Keratinocyte (primary cell): ENCODE measurements around the gene DGKI. TPM values are rescaled to one million over a fixed set of nuclear protein-coding genes. Genes with fewer than 3 reads are reported as not detected.

ENCODE experiments used
- DNase-seq: peaks from one replicate; pipeline ENCODE4 v3.0.0-alpha.2; 2011; ENCODE audit warnings: low read depth, missing footprints, low spot score
- FAIRE-seq: peaks from 2 replicates; lab custom pipeline; 2011; peaks lifted over from hg19 to GRCh38; lab: Jason Lieb, UNC
- H2AFZ ChIP-seq: 2 replicates; pipeline ENCODE4 v1.6.0; 2012; ENCODE audit warnings: low read length, control low read depth, inconsistent platforms; ENCODE audit not compliant: control insufficient read depth
- H3K27ac ChIP-seq: 2 replicates; pipeline ENCODE4 v1.5.1; 2011; ENCODE audit warnings: low read length; ENCODE audit not compliant: control insufficient read depth, insufficient read depth
- H3K27me3 ChIP-seq: 3 replicates; pipeline ENCODE4 v1.6.0; 2011; ENCODE audit warnings: low read length; ENCODE audit not compliant: control insufficient read depth, insufficient read depth; ENCODE audit errors: extremely low read depth
- H3K36me3 ChIP-seq, 2 experiments: 2 replicates in 1 of 2; 3 replicates in 1 of 2; pipeline ENCODE4 v1.5.1; 2011; ENCODE audit warnings: low read length in 2 of 2, mild to moderate bottlenecking in 1 of 2; ENCODE audit not compliant: control insufficient read depth in 2 of 2, insufficient read depth in 2 of 2; ENCODE audit errors: extremely low read depth in 1 of 2
- H3K4me1 ChIP-seq: 3 replicates; pipeline ENCODE4 v1.5.1; 2011; ENCODE audit warnings: low read length; ENCODE audit not compliant: control insufficient read depth, insufficient read depth; ENCODE audit errors: extremely low read depth
- H3K4me2 ChIP-seq: 3 replicates; pipeline ENCODE4 v1.6.0; 2011; ENCODE audit warnings: low read depth, low read length; ENCODE audit not compliant: control insufficient read depth, insufficient read depth; ENCODE audit errors: extremely low read depth
- H3K4me3 ChIP-seq, 3 experiments: fragments of 200-600 bp in 1 of 3; sonication (generic) in 1 of 3; 2 replicates in 2 of 3; 3 replicates in 1 of 3; pipeline ENCODE4 v1.5.1; 2011 to 2016; ENCODE audit warnings: low read length in 3 of 3, mild to moderate bottlenecking in 3 of 3, control low read depth in 2 of 3, inconsistent platforms in 1 of 3, low read depth in 1 of 3, mixed read lengths in 1 of 3, mixed run types in 1 of 3, moderate library complexity in 1 of 3; ENCODE audit not compliant: control insufficient read depth in 2 of 3, insufficient read depth in 2 of 3; ENCODE audit errors: extremely low read depth in 1 of 3
- H3K79me2 ChIP-seq: 2 replicates; pipeline ENCODE4 v1.6.0; 2012; ENCODE audit warnings: low read length; ENCODE audit not compliant: control insufficient read depth, insufficient read depth
- H3K9ac ChIP-seq: 3 replicates; pipeline ENCODE4 v1.6.0; 2011; ENCODE audit warnings: low read length; ENCODE audit not compliant: control insufficient read depth, insufficient read depth; ENCODE audit errors: extremely low read depth
- H3K9me1 ChIP-seq: 3 replicates; pipeline ENCODE4 v1.6.0; 2011; ENCODE audit warnings: low read length; ENCODE audit not compliant: control insufficient read depth, insufficient read depth; ENCODE audit errors: extremely low read depth
- H3K9me3 ChIP-seq: 2 replicates; pipeline ENCODE4 v1.5.1; 2012; ENCODE audit warnings: low read depth, low read length; ENCODE audit not compliant: control insufficient read depth
- H4K20me1 ChIP-seq: 3 replicates; pipeline ENCODE4 v1.6.0; 2011; ENCODE audit warnings: low read length; ENCODE audit not compliant: control insufficient read depth, insufficient read depth; ENCODE audit errors: extremely low read depth
- EZH2 ChIP-seq: IDR thresholded peaks from one replicate; pipeline ENCODE4 v1.6.1; 2012; ENCODE audit warnings: inconsistent platforms, mild to moderate bottlenecking, low read length, moderate library complexity
- dilution Hi-C: fragments of 300-500 bp; cut with MboI; formaldehyde crosslinking; loops from one replicate; pipeline ENCODE4 v1.7.0; 2020; ENCODE audit warnings: low sequenced_read_pairs; ENCODE audit not compliant: extremely low pct_ligation_motif_present
- polyA plus RNA-seq, 5 experiments: library from polyadenylated mRNA; depleted of rRNA in 3 of 5; stranded (reverse) in 3 of 5; stranded (forward) in 1 of 5; unstranded in 1 of 5; fragments of >200 nt; gene quantifications; 1 replicate in 1 of 5; 2 replicates in 3 of 5; 3 replicates in 1 of 5; pipeline versions ENCODE4 v1.2.1 to v1.2.3, GENCODE V29; 2011 to 2012; ENCODE audit warnings: missing spikeins in 2 of 5, low read depth in 1 of 5, low replicate concordance in 1 of 5
- TF ChIP-seq, protein P1 (sequence below), 3 experiments: IDR thresholded peaks in 1 of 3; conservative IDR thresholded peaks in 1 of 3; optimal IDR thresholded peaks in 1 of 3; 2 replicates in 2 of 3; 3 replicates in 1 of 3; pipeline versions ENCODE3 to v1.5.1; 2011; ENCODE audit warnings: low read length in 3 of 3, mild to moderate bottlenecking in 3 of 3, moderate library complexity in 2 of 3, control low read depth in 1 of 3, inconsistent platforms in 1 of 3; ENCODE audit not compliant: insufficient read depth in 2 of 3; ENCODE audit errors: extremely low read depth in 1 of 3

The DGKI gene
- polyA plus RNA-seq, 1 donor (not counting 4 experiments of a cell fraction or from before 2014, with no cell fraction given), result 0.14 TPM

DNA sequence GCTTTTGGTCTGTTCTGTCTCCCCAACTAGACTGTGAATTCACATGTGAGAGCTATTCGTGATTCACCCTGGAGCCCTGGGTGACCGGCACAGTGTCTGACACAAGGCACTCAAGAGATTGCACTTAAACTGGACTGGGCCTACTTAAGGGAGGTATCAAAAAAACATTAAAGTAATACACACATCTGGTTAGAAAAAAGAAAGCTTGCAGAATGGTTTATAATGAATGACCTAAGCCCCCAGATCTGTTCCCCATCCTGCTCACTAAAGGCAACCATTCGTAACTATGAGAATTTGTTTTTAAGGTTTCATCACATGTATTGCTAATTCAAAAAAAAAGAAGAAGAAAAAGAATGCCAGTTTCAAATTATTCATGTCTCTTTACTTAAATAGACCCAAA is 74.5 kb downstream of the DGKI start:
- no peak overlapping the region for H3K27ac ChIP-seq
- no peak overlapping the region for H2AFZ ChIP-seq
- no peak overlapping the region for H3K4me2 ChIP-seq
- DNase-seq (no peak), FAIRE-seq (no peak)
- dilution Hi-C loops, result no loop called here
- H3K27me3 ChIP-seq, result no peaks in the 10 kb centered on the region
- H3K79me2 ChIP-seq, result no peaks in the 10 kb centered on the region
- TF ChIP-seq, protein P1, sequence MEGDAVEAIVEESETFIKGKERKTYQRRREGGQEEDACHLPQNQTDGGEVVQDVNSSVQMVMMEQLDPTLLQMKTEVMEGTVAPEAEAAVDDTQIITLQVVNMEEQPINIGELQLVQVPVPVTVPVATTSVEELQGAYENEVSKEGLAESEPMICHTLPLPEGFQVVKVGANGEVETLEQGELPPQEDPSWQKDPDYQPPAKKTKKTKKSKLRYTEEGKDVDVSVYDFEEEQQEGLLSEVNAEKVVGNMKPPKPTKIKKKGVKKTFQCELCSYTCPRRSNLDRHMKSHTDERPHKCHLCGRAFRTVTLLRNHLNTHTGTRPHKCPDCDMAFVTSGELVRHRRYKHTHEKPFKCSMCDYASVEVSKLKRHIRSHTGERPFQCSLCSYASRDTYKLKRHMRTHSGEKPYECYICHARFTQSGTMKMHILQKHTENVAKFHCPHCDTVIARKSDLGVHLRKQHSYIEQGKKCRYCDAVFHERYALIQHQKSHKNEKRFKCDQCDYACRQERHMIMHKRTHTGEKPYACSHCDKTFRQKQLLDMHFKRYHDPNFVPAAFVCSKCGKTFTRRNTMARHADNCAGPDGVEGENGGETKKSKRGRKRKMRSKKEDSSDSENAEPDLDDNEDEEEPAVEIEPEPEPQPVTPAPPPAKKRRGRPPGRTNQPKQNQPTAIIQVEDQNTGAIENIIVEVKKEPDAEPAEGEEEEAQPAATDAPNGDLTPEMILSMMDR (optimal IDR thresholded peaks at IDR 0.05 in 1 of 3, IDR thresholded peaks at IDR 0.05 in 1 of 3, conservative IDR thresholded peaks at IDR 0.05 in 1 of 3; ENCODE audit: extremely low read depth in 1 of 3, insufficient read depth in 2 of 3, low read length in 3 of 3), result no peak
- TF ChIP-seq EZH2, result no peak
- H4K20me1 ChIP-seq, result no peaks in the 10 kb centered on the region
- H3K4me3 ChIP-seq, result no peak overlapping the region
- H3K36me3 ChIP-seq, result no peaks in the 10 kb centered on the region
- H3K4me1 ChIP-seq, result peaks cover 34% of the 10 kb centered on the region
- H3K9me3 ChIP-seq, result no peaks in the 10 kb centered on the region
- no peak overlapping the region for H3K9ac ChIP-seq
- H3K9me1 ChIP-seq, result no peaks in the 10 kb centered on the region

DNA sequence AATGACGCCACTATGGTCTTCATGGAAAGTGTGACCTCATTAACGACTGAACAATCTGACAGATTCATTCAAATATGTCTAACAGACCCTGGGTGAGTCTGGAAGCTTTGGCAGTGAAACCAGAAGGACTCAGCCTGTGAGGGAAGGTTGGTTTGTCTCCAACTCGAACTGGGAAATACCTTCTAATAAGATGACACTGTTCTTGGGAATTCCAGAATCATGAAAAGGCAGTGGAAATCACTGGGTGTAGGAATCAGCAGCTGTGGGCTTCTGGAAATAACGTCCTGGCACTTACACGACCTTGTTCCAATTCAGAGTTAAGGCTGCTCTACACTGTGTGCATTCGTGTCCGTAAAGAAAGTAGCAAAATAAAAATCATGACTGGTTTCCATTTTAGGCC is 75.1 kb downstream of the DGKI start:
- H3K27me3 ChIP-seq, result no peaks in the 10 kb centered on the region
- H3K9me1 ChIP-seq, result no peaks in the 10 kb centered on the region
- TF ChIP-seq, protein P1 (optimal IDR thresholded peaks at IDR 0.05 in 1 of 3, IDR thresholded peaks at IDR 0.05 in 1 of 3, conservative IDR thresholded peaks at IDR 0.05 in 1 of 3; ENCODE audit: extremely low read depth in 1 of 3, insufficient read depth in 2 of 3, low read length in 3 of 3), result no peak
- no peak for TF ChIP-seq EZH2
- H3K4me2 ChIP-seq, result no peak overlapping the region
- H3K9me3 ChIP-seq, result no peaks in the 10 kb centered on the region
- no peak overlapping the region for H3K9ac ChIP-seq
- no peaks in the 10 kb centered on the region for H3K79me2 ChIP-seq
- peak overlapping the region; percentile 17 for H2AFZ ChIP-seq
- no peaks in the 10 kb centered on the region for H3K36me3 ChIP-seq
- FAIRE-seq (no peak), DNase-seq (no peak)
- no peak overlapping the region for H3K4me3 ChIP-seq
- no peak overlapping the region for H3K27ac ChIP-seq
- H4K20me1 ChIP-seq, result no peaks in the 10 kb centered on the region
- dilution Hi-C loops, result no loop called here
- H3K4me1 ChIP-seq, result peaks cover 34% of the 10 kb centered on the region
